Measurements from ENCODE around the gene VGLL2. TPM values are rescaled to one million over a fixed set of nuclear protein-coding genes. Genes with fewer than 3 reads are reported as not detected.

Gene VGLL2
- total and polyA plus RNA-seq, 2 donors (not counting 3 experiments of a cell fraction or from before 2014, with no cell fraction given), result not detected

- H3K4me1 ChIP-seq (ENCODE audit: control insufficient read depth, extremely low read depth, insufficient read depth, low read length), result no peaks in the 10 kb centered on the region
- H2AFZ ChIP-seq (ENCODE audit: low read depth, low read length), result no peak overlapping the region
- no peak overlapping the region for H3K4me2 ChIP-seq (ENCODE audit: insufficient read depth, low read length)
- H3K36me3 ChIP-seq (ENCODE audit: control insufficient read depth in 2 of 2, extremely low read depth in 1 of 2, insufficient read depth in 2 of 2, low read length in 2 of 2), result no peaks in the 10 kb centered on the region
- no peaks in the 10 kb centered on the region for H3K9me1 ChIP-seq (replicated peaks; ENCODE audit: control insufficient read depth, extremely low read depth, insufficient read depth, low read length)
- intact Hi-C loops (cut with micrococcal nuclease), result no loop called here
- dilution Hi-C loops (cut with MboI; ENCODE audit: extremely low pct_ligation_motif_present, low sequenced_read_pairs), result no loop called here
- no peak overlapping the region for H3K9ac ChIP-seq (replicated peaks; ENCODE audit: extremely low read depth, insufficient read depth, low read length)
- H3K9me3 ChIP-seq (replicated peaks; ENCODE audit: control insufficient read depth, insufficient read depth, low read length), result no peaks in the 10 kb centered on the region
- no peak overlapping the region for H3K4me3 ChIP-seq (replicated peaks in 1 of 3; ENCODE audit: insufficient read depth in 1 of 3, low read depth in 1 of 3, low read length in 3 of 3)
- BruUV-seq (replicated peaks), result no TSS peak
- H3K79me2 ChIP-seq (ENCODE audit: control insufficient read depth, insufficient read depth, low read length), result no peaks in the 10 kb centered on the region
- H3K27me3 ChIP-seq (ENCODE audit: control insufficient read depth in 2 of 2, insufficient read depth in 2 of 2, low read length in 2 of 2), result no peaks in the 10 kb centered on the region
- TF ChIP-seq GATA2 (IDR thresholded peaks at IDR 0.05; ENCODE audit: insufficient read depth, insufficient read length, low read depth, low read length) (no peak), EZH2 (IDR thresholded peaks at IDR 0.05; ENCODE audit: borderline replicate concordance, low read depth, low read length, severe bottlenecking) (no peak), MAX (IDR thresholded peaks at IDR 0.05; ENCODE audit: insufficient read depth, insufficient read length) (no peak), POLR2AphosphoS5 (IDR thresholded peaks at IDR 0.05; ENCODE audit: insufficient read depth, low read depth, low read length) (no peak), FOS (IDR thresholded peaks at IDR 0.05; ENCODE audit: borderline replicate concordance, insufficient read depth, low read length) (no peak), CTCF (IDR thresholded peaks at IDR 0.05; ENCODE audit: extremely low read depth in 1 of 2, insufficient read depth in 1 of 2, low read depth in 1 of 2, low read length in 2 of 2) (no peak), MYC (IDR thresholded peaks at IDR 0.05; ENCODE audit: low read depth, low read length) (no peak), JUN (IDR thresholded peaks at IDR 0.05; ENCODE audit: borderline replicate concordance, insufficient read depth, insufficient read length, low read depth) (no peak), POLR2A (IDR thresholded peaks at IDR 0.05; ENCODE audit: low read depth, low read length) (no peak)
- H4K20me1 ChIP-seq (replicated peaks; ENCODE audit: control insufficient read depth, extremely low read depth, insufficient read depth, low read length), result no peaks in the 10 kb centered on the region
- POLR2A ChIA-PET, result no interaction called here
- FAIRE-seq, result no peak
- no peak overlapping the region for H3K27ac ChIP-seq (ENCODE audit: insufficient read depth, low read depth, low read length)
- CTCF ChIA-PET, result no interaction called here
- no peak for DNase-seq (ENCODE audit: low read depth, low spot score)
Observed at GRCh38 chr6:117227245-117227962, 38.0 kb upstream of the VGLL2 start.
